Smooth muscle cell (in vitro differentiated cells): ENCODE measurements around the gene UTP4. TPM values are rescaled to one million over a fixed set of nuclear protein-coding genes. Genes with fewer than 3 reads are reported as not detected.
A peak's percentile ranks its signal among the peaks of the same experiment; 100 is the strongest.

Experiments
- DNase-seq: peaks from one replicate; lab custom pipeline; 2025; ENCODE audit not compliant: unreplicated experiment; lab: John Stamatoyannopoulos, UW
- H2AFZ ChIP-seq: fragments of 200-600 bp; sonication (generic); 2 replicates; pipeline ENCODE4 v1.6.0; 2016; ENCODE audit warnings: antibody characterized with exemption, low read depth, mild to moderate bottlenecking
- H3F3A ChIP-seq: fragments of 200-600 bp; sonication (generic); 2 replicates; pipeline ENCODE4 v1.6.0; 2017; ENCODE audit warnings: antibody characterized with exemption, low read depth
- H3K27ac ChIP-seq: fragments of 200-600 bp; sonication (generic); 2 replicates; pipeline ENCODE4 v1.5.1; 2016; ENCODE audit warnings: low read depth, mild to moderate bottlenecking
- H3K27me3 ChIP-seq: fragments of 200-600 bp; sonication (generic); 2 replicates; pipeline ENCODE4 v1.6.1; 2016; ENCODE audit warnings: low read depth, mild to moderate bottlenecking
- H3K36me3 ChIP-seq: fragments of 200-600 bp; sonication (generic); 2 replicates; pipeline ENCODE4 v1.5.1; 2016; ENCODE audit warnings: low read depth
- H3K4me1 ChIP-seq: fragments of 200-600 bp; sonication (generic); 2 replicates; pipeline ENCODE4 v1.5.1; 2016; ENCODE audit warnings: low read depth
- H3K4me2 ChIP-seq: fragments of 200-600 bp; sonication (generic); 2 replicates; pipeline ENCODE4 v1.6.0; 2016; ENCODE audit warnings: mild to moderate bottlenecking
- H3K4me3 ChIP-seq: fragments of 200-600 bp; sonication (generic); 2 replicates; pipeline ENCODE4 v1.5.1; 2016; ENCODE audit warnings: mild to moderate bottlenecking
- H3K79me2 ChIP-seq: fragments of 200-600 bp; sonication (generic); 2 replicates; pipeline ENCODE4 v1.6.0; 2016; ENCODE audit warnings: low read depth, mild to moderate bottlenecking
- H3K9ac ChIP-seq: fragments of 200-600 bp; sonication (generic); 2 replicates; pipeline ENCODE4 v1.6.0; 2016; ENCODE audit warnings: low read depth
- H3K9me3 ChIP-seq: fragments of 200-600 bp; sonication (generic); replicated peaks from 2 replicates; pipeline ENCODE4 v1.5.1; 2016; ENCODE audit warnings: low read depth
- H4K20me1 ChIP-seq: fragments of 200-600 bp; sonication (generic); 2 replicates; pipeline ENCODE4 v1.6.0; 2016; ENCODE audit warnings: low read depth
- WGBS: methylation state at CpG from one replicate; pipeline ENCODE4 v1.1.7; 2016; ENCODE audit warnings: low lambda C conversion rate; 5-methylcytosine and 5-hydroxymethylcytosine counted together
- polyA plus RNA-seq: library from polyadenylated mRNA; unstranded; fragments of >200 nt; fragmentation: Nextera tagmentation; extraction: Ambion mirVana; gene quantifications from 2 replicates; pipeline ENCODE4 v1.2.1, GENCODE V29; 2016
- total RNA-seq: library from RNA; depleted of rRNA; stranded (reverse); fragments of >200 nt; gene quantifications from 2 replicates; pipeline ENCODE4 v1.2.3, GENCODE V29; 2014
- TF ChIP-seq, protein P1 (sequence below): fragments of 200-600 bp; sonication (generic); IDR thresholded peaks from 2 replicates; pipeline ENCODE4 v1.5.1; 2017; ENCODE audit warnings: borderline replicate concordance, mild to moderate bottlenecking, antibody characterized with exemption; ENCODE audit not compliant: insufficient read depth, poor library complexity, severe bottlenecking

UTP4 gene
- total and polyA plus RNA-seq, 2 experiments from 2014 or later: 20.4 to 29.0 TPM

GRCh38 chr16:69127966-69128510 lies 4.4 kb upstream of the UTP4 start:
- no peak for DNase-seq
- no peak overlapping the region for H3K9ac ChIP-seq
- H3K36me3 ChIP-seq: no peaks in the 10 kb centered on the region
- no peak overlapping the region for H2AFZ ChIP-seq
- H3K4me2 ChIP-seq: no peak overlapping the region
- H3K9me3 ChIP-seq: no peaks in the 10 kb centered on the region
- H3K27ac ChIP-seq: no peak overlapping the region
- H3K4me3 ChIP-seq: no peak overlapping the region
- peaks cover 79% of the 10 kb centered on the region for H4K20me1 ChIP-seq
- no peaks in the 10 kb centered on the region for H3K27me3 ChIP-seq
- peaks cover 65% of the 10 kb centered on the region for H3K79me2 ChIP-seq
- H3F3A ChIP-seq: no peaks in the 10 kb centered on the region
- H3K4me1 ChIP-seq: peaks cover 10% of the 10 kb centered on the region
- TF ChIP-seq, protein P1, sequence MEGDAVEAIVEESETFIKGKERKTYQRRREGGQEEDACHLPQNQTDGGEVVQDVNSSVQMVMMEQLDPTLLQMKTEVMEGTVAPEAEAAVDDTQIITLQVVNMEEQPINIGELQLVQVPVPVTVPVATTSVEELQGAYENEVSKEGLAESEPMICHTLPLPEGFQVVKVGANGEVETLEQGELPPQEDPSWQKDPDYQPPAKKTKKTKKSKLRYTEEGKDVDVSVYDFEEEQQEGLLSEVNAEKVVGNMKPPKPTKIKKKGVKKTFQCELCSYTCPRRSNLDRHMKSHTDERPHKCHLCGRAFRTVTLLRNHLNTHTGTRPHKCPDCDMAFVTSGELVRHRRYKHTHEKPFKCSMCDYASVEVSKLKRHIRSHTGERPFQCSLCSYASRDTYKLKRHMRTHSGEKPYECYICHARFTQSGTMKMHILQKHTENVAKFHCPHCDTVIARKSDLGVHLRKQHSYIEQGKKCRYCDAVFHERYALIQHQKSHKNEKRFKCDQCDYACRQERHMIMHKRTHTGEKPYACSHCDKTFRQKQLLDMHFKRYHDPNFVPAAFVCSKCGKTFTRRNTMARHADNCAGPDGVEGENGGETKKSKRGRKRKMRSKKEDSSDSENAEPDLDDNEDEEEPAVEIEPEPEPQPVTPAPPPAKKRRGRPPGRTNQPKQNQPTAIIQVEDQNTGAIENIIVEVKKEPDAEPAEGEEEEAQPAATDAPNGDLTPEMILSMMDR: no peak
- WGBS: 98% methylated on average over 12 of the region's 12 CpGs

GRCh38 chr16:69130461-69130860 lies 2.0 kb upstream of the UTP4 start:
- WGBS: 92% methylated on average over 6 of the region's 6 CpGs
- Histone ChIP-seq H2AFZ (no peak overlapping the region), H3K4me3 (peak overlapping the region; percentile 96), H3K9ac (no peak overlapping the region), H3K79me2 (peaks cover 84% of the 10 kb centered on the region), H3K27me3 (no peaks in the 10 kb centered on the region), H3K4me1 (peaks cover 19% of the 10 kb centered on the region), H3K27ac (peak overlapping the region; percentile 6), H3K9me3 (no peaks in the 10 kb centered on the region), H3K4me2 (peak overlapping the region; percentile 90), H3K36me3 (no peaks in the 10 kb centered on the region), H3F3A (no peaks in the 10 kb centered on the region), H4K20me1 (peaks cover 66% of the 10 kb centered on the region)
- DNase-seq: no peak
- TF ChIP-seq, protein P1: no peak

- no peaks in the 10 kb centered on the region for H3K9me3 ChIP-seq
- peak overlapping the region; percentile 83 for H3K27ac ChIP-seq
- H3K9ac ChIP-seq: peak overlapping the region; percentile 86
- H3K79me2 ChIP-seq: peaks cover 92% of the 10 kb centered on the region
- peaks cover 19% of the 10 kb centered on the region for H3K4me1 ChIP-seq
- H3K4me3 ChIP-seq: peak overlapping the region; percentile 96
- no peaks in the 10 kb centered on the region for H3F3A ChIP-seq
- no peak overlapping the region for H2AFZ ChIP-seq
- H3K36me3 ChIP-seq: no peaks in the 10 kb centered on the region
- DNase-seq: no peak
- TF ChIP-seq, protein P1: no peak
- H4K20me1 ChIP-seq: peaks cover 57% of the 10 kb centered on the region
- H3K4me2 ChIP-seq: peak overlapping the region; percentile 90
- 3% methylated on average over 11 of the region's 15 CpGs for WGBS
- no peaks in the 10 kb centered on the region for H3K27me3 ChIP-seq
Observed at GRCh38 chr16:69131167-69131838, 1.1 kb upstream of the UTP4 start.
